ENCODE measurements around the gene CAPN6.

The CAPN6 gene

DNA sequence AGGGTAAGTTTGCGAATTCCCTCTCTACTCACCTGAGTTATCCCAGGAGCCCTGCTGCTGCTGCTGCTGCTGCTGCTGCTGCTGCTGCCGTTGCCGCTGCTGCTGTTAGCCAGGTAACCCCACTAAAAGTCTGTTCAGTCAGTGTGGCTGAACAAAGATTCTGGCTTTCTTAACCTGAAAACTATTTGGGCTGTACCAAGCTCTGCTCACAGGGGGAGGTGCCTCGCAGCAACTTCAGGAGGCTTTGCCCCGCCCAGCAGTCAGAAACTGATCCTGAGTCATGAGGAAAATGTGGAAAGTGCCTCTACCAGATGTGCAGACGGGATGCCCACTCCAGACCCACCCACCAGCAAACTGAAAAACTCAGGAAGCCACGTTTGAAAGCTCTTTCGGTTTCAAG lies at the start of gene CAPN6:
Gene CAPN6 (minus strand): TSS at position 145 of the 400 bp plus-strand sequence. CDS start 6,547 bp downstream, outside the sequence.
- DNase-seq = no peak

DNA sequence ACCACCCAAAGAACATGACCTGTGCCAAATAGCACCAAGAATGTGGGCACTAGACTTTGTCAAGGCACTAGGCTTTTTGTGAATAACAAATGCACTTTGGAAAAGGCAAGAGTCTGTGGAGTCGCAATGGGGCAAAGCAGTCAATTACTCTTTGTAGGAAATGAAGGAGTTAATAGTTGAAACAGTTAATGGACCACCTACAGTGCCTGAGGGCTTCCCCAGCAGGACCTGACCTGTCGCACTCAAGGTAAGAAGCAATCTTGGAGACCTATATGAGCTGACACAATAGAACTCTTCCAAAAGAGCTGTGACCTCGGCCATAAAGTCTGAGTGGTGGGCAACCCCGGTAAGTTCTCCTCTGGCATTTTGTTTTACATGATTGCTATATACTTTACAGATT lies 49.2 kb upstream of the CAPN6 start:
- DNase-seq = no peak

DNA sequence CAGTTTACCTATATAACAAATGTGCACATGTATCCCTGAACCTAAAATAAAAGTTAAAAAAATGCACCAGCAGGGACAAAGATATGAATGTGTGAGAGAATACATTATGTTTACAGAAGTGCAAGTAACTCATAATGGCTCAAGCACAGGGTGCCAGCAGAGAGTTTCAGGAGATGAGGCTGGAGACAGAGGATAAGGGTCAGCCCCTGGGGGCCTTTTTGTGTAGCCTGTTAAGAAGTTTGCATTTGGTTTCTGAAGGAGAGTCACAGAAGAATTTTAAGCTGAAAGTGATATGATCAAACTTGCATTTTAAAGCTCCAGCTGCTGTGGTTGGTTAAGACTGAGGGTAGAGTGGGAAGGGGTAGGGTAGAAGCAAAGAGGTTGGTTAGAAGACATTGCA lies 48.6 kb upstream of the CAPN6 start:
- no peak for DNase-seq

- no peak for DNase-seq
Measured at GRCh38 chrX:111309083-111309482, 38.8 kb upstream of the CAPN6 start.

GRCh38 chrX:111308039-111308438 lies 37.8 kb upstream of the CAPN6 start:
- no peak for DNase-seq

DNA sequence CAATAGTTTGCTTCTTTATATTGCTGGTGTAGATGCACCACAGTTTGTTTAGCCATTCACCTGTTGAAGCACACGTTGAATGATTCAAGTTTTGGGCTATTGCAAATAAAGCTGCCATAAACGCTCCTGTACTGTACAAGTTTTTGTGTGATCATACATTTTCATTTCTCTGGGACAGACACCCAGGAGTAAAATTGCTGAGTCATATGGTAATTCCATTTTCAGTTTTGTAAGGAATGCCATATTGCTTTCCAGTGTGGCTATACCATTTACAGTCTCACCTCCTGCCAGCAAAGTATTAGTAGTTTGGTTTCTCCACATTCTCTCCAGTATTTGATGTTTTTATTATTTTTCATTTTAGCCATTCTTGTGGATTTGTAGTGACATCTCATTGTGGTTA lies 32.0 kb upstream of the CAPN6 start:
- no peak for DNase-seq

DNA sequence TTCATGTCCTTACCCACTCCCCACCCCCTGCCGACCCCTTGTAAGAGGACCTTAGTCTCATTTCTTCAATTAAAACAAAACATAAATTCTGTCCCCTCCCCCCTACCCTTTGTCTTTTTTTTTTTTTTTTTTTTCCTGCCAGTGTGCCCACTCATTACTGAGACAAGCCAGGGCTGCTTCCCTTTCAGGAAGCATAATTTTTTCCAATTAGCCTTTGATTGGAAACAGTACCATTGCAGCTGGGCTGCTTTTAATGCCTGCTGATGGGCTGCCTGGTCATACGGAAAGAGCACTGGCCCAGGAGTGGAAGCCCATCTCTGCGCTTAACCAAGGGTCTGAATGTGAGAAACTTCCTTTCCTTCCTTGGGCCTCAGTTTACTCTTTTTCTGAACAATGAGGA lies 18.6 kb upstream of the CAPN6 start:
- DNase-seq = no peak

DNA sequence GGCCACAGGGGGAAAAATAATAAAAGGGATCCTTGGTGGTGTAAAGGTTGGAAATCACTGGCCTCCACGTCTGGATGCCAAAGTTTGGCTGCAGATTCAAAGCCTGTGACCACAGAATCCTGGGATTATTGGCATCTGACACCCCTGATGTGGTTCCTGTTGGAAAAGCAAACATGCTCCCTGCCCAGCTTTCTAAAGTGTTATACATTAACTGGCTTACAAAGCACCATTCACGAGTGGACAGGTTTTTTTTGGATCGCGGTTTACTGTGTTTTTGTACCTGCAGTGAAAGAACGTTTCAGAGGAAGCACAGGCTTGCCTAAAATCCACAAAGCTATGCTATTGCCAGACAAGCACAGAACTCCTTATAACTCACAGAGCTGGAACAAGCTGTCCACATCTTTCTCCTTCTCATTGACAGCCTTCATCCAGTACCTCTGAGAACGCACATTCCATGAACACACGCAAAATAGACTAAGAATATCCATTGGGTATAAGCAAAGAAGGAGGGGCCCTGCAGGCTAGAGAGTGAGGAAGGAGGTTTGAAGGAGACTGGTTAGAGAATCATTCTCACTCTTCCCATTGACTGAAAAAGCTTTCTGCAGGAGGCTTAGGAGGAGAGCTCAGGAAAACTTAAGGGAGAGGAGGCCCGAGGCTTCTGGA lies 14.5 kb upstream of the CAPN6 start:
- DNase-seq = no peak

DNA sequence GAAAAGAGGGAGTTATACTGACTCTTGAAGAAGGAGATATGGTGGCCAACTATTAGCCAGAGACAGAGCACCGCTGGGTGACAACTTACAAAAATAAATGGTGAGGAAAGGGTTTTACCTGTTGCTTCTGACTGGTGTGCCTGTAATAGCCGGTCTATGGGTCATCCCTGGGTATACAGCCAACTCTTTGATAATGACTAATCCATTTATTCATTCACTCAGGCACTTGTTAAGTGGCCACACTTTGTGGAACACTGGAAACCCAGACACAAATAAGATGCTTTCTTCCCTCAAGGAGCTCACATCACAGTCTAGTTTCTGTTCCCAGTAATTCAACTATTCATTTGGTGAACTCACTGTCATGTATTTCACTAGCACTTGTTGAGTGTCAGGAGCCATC lies 13.2 kb upstream of the CAPN6 start:
- no peak for DNase-seq

GRCh38 chrX:111282991-111283390 lies 12.7 kb upstream of the CAPN6 start:
- no peak for DNase-seq

GRCh38 chrX:111282139-111282538 lies 11.9 kb upstream of the CAPN6 start:
- no peak for DNase-seq

GRCh38 chrX:111268506-111268905 lies 1.8 kb downstream of the CAPN6 start:
- DNase-seq = no peak

DNA sequence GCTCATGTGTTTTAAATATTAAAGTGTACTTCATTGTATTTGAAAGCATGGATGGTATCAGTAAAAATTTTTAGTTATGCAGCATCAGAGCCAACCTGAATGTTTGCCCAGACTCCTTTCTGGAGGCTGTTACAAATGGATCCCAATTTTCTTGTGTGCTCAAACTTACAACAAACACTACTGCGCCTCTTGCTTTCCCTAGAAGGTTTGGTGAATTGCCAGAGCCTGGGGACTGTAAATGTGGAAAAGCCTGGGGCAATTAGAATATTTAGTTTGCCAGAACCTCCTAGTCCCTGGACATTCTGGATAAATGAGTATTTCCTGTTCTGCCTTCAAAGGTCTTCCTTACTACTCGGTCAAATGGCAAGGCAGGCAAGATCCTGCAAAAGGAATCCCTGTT lies 4.8 kb downstream of the CAPN6 start:
- DNase-seq = no peak

DNA sequence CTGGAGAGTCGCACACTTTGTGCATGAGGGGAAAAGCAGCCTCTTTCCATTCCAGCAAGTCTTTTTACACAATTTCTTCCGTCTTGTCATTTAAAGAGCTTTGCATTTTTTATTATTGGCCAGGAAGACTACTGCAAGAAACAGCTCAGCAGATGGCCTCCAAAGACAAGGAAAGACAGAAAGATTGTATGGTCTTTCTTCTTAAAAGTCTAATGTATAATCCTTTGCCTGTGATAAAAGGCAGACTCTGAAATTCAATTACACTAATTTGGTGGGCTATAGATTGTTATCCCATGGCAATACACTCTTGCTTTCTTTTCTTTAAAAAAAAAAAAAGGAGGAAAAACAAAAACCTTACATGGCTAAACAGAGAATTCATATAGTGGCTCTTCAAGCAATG lies 5.9 kb downstream of the CAPN6 start:
- no peak for DNase-seq

- no peak for DNase-seq
Measured at GRCh38 chrX:111262086-111262485, 8.2 kb downstream of the CAPN6 start.

DNA sequence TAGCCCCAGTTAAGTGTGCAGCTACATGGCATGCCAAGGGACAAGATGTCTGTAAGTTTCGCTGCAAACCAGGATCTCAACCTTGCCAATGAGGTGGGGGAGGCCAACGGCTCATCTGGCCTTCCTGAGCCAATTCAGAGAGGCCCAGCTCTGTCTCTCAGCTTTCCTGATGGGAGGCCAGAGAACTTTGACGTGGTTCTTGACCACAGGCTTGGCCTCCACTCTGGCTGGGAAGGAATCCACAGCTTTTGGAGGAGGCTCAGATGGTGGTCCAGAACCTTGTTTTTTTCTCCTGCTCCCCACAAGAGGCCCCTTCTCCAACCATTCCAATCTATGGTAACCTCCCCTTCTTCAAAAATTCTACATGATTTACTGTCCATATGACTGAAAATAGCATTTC lies 9.8 kb downstream of the CAPN6 start:
- no peak for DNase-seq

DNA sequence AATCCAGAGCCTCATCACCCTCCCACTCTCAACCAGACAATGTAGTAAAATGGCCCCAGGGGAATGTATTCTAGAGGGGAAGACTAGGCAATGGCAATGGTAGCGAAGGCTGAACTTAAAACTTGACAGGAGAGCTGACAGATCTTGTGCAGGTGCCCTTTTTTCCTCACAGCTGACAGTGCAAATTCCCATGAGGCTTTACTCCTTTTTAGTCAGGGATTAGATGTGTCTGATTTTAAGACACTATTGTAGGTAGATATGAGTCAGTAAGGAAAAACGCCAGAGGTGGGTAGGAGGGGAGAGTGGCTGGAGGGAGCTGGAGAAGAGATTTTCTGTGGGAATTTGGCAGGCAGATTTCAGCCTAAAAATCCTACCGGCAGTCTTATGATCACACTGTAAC lies 10.7 kb downstream of the CAPN6 start:
- no peak for DNase-seq

GRCh38 chrX:111257733-111258132 lies 12.6 kb downstream of the CAPN6 start:
- no peak for DNase-seq

DNA sequence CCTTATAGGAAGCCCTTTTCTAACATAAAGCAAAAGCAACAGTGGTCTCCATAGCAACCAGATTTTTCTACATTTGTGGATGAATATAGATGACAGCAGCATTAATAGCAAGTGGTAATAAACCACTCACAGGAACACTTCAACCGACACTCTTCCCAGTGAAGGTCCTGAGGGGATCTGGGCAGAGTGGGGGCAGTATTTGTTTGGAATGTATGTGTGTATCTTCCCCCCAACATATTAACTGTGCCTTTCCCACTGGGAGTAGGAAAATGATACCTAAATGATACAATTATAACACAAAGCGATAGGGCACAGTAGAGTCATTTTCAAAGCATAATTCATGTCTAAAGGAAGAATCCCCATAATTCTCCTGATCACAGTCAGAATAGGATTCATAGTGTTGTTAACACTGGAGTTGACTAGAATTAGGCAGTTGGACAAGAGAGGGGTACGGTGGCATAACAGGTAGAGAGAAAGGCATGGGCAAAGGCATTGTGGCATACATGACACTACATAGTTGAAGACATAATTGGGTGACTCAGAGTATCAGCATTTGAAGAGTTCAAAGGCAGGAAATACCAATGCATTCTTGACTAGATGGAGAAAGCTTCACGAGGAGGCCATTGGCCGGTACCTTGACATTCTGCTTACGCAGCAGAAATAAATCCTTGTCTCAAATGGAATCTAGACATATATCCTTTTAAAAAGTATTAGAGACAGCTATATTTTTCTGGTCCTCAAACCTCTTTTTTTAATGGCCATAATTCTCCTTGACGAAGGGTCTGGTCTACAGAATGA lies 15.2 kb downstream of the CAPN6 start:
- DNase-seq = no peak

DNA sequence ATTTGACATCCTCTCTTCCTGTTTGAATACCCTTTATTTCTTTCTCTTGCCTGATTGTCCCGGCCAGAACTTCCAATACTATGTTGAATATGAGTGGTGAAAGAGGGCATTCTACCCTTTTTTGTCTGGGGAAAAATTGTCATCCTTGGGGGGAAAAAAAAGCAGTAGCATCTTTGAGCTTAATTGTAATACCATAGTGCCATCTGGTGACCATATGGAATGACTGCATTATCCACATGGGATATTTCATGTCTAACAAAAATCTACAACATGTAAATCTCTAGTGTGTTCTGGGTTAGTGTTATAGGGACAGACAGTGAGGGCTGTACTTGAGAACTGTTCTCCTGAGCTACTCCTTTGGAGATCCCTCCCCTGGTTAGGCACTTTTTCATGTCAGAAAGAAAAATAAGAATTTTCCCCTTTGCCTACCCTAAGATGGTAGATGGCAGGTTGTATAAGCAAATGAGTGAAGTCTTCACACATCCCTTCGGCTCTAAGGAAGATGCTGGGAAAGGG lies 26.0 kb downstream of the CAPN6 start:
- no peak for DNase-seq

DNA sequence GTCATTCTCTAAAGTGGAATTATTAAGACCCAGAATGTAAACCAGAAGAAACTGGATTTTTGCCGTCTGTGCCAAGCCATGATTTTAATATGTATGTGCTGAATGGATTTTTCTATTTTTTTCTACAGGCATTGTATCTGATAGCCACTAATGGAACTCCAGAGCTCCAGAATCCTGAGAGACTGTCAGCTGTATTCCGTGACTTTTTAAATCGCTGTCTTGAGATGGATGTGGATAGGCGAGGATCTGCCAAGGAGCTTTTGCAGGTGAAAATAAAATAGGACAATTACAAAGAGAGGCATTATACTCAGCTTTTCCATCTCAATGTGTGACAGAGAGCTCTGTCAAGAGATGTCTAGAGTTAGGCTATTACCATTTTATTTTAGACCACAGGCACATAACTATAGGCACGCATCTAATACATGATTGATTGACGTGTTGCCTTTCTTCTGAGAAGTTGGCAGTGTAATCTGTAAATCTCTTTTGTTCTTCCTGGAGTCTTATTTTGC lies 53.9 kb downstream of the CAPN6 start:
- no peak for DNase-seq

DNA sequence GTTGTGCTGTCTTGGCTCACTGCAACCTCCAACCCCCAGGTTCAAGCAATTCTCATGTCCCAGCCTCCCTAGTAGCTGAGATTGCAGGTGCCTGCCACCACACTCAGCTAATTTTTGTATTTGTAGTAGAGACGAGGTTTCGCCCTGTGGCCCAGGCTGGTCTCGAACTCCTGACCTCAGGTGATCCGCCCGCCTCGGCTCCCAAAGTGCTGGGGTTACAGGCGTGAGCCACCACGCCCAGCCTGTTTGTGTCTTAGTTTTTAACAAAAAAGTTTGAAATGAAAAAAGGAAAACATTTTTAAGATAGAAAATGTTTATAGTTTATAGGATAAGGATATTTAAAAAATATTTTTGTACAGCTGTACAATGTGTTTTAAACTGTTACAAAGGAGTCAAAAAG lies 62.4 kb downstream of the CAPN6 start:
- no peak for DNase-seq

- DNase-seq = no peak
Measured at GRCh38 chrX:111200327-111200726, 70.0 kb downstream of the CAPN6 start.

DNA sequence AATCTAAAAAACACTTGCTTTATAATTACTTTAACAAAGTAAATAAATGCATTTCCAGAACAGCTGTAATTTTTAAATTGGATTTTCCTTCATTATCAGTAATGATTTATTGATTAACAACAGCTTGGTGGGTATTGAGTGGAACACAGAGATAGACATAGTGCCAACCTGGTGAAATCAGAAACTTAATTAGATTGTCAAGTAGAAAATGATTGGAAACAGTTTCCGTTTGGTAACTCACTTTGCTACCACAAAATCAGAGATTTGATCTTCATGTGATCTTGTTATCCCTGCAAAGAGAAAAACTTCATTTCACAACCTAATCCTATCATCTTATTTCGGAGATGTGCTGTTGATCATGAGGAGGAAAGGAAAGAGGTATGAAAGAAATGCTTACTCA lies 70.8 kb downstream of the CAPN6 start:
- DNase-seq = no peak
